Kidney epithelial cell (primary cell): Measurements from ENCODE around the gene FBN1. TPM values are rescaled to one million over a fixed set of nuclear protein-coding genes. Genes with fewer than 3 reads are reported as not detected.

ENCODE experiments used
- DNase-seq: peaks from one replicate; pipeline ENCODE4 v3.0.0-alpha.2; 2010; ENCODE audit warnings: low read depth
- H3K27me3 ChIP-seq: 2 replicates; pipeline ENCODE4 v1.6.0; 2011; ENCODE audit warnings: low read length; ENCODE audit not compliant: control insufficient read depth, insufficient read depth
- H3K36me3 ChIP-seq: 2 replicates; pipeline ENCODE4 v1.5.1; 2011; ENCODE audit warnings: low read length; ENCODE audit not compliant: control insufficient read depth, insufficient read depth
- H3K4me3 ChIP-seq: 2 replicates; pipeline ENCODE4 v1.5.1; 2011; ENCODE audit warnings: low read depth, mild to moderate bottlenecking, control low read depth, low read length
- total RNA-seq: library from RNA; depleted of rRNA; stranded (reverse); fragments of >200 nt; gene quantifications from 2 replicates; pipeline ENCODE4 v1.2.3, GENCODE V29; 2015
- TF ChIP-seq, protein P1 (sequence below): IDR thresholded peaks from 2 replicates; pipeline ENCODE4 v1.5.1; 2011; ENCODE audit warnings: mild to moderate bottlenecking, moderate library complexity, low read length, control low read depth, inconsistent platforms; ENCODE audit not compliant: insufficient read depth, poor library complexity, severe bottlenecking

Gene FBN1
- total RNA-seq, 1 donor from 2014 or later, result 35.9 TPM

DNA sequence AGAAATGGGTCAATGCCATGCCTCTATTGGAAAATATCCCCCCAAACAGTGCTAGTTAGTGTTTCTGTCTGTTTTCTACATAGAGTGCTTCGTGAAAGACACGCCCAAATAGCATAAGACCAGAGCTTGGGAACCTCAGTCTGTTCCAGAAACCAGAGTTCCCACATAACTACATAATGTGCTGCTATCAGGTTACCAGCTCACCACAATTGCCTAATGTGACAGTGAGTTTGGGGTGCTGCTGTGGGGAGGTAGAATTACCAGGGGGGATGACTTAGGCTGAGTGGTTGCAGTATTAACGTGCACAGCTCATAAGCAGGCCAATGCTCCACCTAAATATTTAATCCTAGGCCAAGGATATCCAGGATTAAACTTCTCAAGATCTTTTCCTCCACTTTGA is 275.0 kb downstream of the FBN1 start:
- TF ChIP-seq, protein P1, sequence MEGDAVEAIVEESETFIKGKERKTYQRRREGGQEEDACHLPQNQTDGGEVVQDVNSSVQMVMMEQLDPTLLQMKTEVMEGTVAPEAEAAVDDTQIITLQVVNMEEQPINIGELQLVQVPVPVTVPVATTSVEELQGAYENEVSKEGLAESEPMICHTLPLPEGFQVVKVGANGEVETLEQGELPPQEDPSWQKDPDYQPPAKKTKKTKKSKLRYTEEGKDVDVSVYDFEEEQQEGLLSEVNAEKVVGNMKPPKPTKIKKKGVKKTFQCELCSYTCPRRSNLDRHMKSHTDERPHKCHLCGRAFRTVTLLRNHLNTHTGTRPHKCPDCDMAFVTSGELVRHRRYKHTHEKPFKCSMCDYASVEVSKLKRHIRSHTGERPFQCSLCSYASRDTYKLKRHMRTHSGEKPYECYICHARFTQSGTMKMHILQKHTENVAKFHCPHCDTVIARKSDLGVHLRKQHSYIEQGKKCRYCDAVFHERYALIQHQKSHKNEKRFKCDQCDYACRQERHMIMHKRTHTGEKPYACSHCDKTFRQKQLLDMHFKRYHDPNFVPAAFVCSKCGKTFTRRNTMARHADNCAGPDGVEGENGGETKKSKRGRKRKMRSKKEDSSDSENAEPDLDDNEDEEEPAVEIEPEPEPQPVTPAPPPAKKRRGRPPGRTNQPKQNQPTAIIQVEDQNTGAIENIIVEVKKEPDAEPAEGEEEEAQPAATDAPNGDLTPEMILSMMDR, result no peak
- H3K36me3 ChIP-seq, result no peaks in the 10 kb centered on the region
- no peaks in the 10 kb centered on the region for H3K27me3 ChIP-seq
- H3K4me3 ChIP-seq, result no peak overlapping the region
- no peak for DNase-seq

DNA sequence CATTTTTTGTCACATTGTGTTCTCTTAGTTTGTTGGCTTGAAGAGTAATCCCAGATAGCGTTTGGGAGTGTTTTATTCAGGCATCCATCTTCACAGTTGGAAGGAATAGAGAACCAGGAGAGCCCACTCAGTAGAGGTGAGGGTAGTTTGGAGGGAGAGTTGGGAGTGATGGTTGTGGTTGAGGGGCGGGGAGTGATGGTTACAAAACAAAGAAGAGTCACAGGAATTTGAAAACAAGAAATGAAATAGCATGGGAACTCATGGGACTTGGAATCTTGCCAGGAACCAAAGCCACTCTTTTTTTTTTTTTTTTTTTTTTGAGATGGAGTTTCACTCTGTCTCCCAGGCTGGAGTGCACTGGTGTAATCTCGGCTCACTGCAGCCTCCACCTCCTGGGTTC is 278.0 kb downstream of the FBN1 start:
- Histone ChIP-seq H3K27me3 (no peaks in the 10 kb centered on the region), H3K4me3 (no peak overlapping the region), H3K36me3 (no peaks in the 10 kb centered on the region)
- TF ChIP-seq, protein P1, result no peak
- DNase-seq, result no peak

DNA sequence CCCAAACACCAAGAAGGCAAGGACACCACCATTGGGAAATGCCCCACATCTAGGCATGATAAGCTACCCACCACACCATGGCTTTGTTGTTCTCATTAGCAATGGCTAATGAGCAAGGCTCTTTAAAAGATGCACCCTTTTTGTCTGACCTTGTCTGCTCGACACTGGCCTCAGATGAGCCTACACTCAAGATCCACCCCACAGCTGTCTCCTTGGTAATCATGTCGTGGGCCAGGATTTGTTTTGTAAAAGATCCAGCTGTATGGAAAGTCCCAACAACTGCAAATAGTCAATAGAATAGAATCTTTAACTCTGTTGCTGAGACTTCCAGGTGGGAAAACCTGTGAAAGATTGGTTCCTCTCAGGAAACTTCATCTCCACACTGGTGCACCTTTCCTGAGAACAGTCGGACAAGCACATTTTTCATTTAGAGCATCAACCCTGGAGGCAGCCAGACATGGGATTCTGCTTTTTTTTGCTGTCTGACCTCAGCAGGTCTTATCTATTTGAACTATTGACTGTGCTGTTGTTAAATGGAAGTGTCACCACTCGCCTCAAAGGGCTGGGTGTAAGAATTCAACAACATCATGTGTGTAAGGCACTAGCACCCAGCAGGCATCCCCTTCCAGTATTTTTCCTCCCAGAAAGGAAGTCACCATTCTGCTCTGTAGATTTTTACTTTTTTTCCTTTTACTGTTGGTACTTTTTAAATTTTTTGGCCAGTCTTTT is 278.8 kb downstream of the FBN1 start:
- TF ChIP-seq, protein P1, result no peak
- Histone ChIP-seq H3K36me3 (no peaks in the 10 kb centered on the region), H3K27me3 (no peaks in the 10 kb centered on the region), H3K4me3 (no peak overlapping the region)
- no peak for DNase-seq

DNA sequence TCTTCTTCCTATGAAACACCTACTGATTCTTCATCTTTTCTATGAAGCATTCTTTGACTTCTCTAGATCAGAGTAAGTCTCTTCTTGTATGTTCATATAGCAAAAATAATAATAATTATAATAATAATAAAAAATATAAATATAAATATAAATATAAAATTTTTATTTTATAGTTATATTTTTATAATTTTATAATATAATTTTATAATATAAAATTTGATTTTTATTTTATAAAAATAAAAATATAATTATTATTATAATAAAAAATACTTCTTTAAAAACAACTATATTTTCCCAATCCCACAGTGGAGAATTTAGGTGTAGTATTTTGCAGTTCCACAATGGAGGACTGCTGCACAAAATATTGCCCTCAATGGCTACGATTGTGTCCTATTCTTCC is 279.9 kb downstream of the FBN1 start:
- DNase-seq, result no peak
- Histone ChIP-seq H3K4me3 (no peak overlapping the region), H3K27me3 (no peaks in the 10 kb centered on the region), H3K36me3 (no peaks in the 10 kb centered on the region)
- TF ChIP-seq, protein P1, result no peak

DNA sequence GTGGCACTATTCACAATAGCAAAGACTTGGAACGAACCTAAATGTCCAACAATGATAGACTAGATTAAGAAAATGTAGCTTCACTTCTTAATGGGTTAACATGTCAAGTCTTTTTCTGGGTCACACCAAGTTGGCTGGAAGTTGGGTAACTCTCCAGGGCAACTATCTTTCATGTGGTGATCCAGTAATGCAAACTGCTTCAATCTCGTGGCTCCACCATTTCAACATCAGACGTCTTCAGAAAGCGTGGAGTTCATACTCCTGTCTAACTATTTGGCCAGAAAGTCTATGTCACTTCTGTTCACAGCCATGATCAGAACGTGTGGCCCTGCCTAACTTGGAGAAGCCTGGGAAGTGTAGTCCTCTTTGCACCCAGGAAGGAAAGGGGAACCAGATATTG is 282.0 kb downstream of the FBN1 start:
- Histone ChIP-seq H3K4me3 (no peak overlapping the region), H3K36me3 (no peaks in the 10 kb centered on the region), H3K27me3 (no peaks in the 10 kb centered on the region)
- no peak for DNase-seq
- TF ChIP-seq, protein P1, result no peak

DNA sequence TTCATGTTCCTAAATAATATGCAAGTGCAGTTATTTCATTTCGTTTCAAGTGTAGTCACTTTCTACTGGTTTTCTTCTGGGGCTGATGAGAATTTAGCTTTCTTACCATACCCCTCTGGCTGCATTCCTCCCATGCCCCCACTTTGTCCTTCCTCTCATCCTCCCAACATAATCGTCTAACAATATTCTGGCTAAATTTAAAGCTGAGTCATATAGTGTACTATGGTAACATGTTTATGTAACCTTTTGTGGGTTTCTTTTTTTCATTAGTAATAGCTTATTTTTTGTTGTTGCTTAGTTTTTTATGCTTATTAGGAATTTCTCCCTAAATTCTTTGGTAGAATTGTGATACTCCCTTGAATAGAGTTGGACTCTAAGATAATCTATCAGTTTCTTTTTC is 283.8 kb downstream of the FBN1 start:
- DNase-seq, result no peak
- H3K27me3 ChIP-seq, result no peaks in the 10 kb centered on the region
- no peak overlapping the region for H3K4me3 ChIP-seq
- TF ChIP-seq, protein P1, result no peak
- H3K36me3 ChIP-seq, result no peaks in the 10 kb centered on the region
